HepG2 (cell line): ENCODE data around the gene RALB. TPM values are rescaled to one million over a fixed set of nuclear protein-coding genes. Genes with fewer than 3 reads are reported as not detected.

Source experiments
- FOXK2 ChIP-seq: fragments of 450-650 bp; IDR thresholded peaks from 2 replicates; pipeline ENCODE4 v1.6.1; 2016
- FOXM1 ChIP-seq: sonication (generic); formaldehyde crosslinking; IDR thresholded peaks from 2 replicates; pipeline ENCODE4 v1.5.0; 2020; ENCODE audit warnings: missing genetic modification reagents
- HOXA7 ChIP-seq: sonication (generic); formaldehyde crosslinking; IDR thresholded peaks from 2 replicates; pipeline ENCODE4 v1.8.1; 2022; ENCODE audit warnings: mild to moderate bottlenecking, missing genetic modification reagents, moderate library complexity
- MBD4 ChIP-seq: IDR thresholded peaks from 2 replicates; pipeline ENCODE4 v1.6.1; 2012; ENCODE audit warnings: low read length, inconsistent platforms, borderline replicate concordance
- NFE2 ChIP-seq: sonication (generic); formaldehyde crosslinking; IDR thresholded peaks from 2 replicates; pipeline ENCODE4 v1.4.0; 2020; ENCODE audit warnings: missing genetic modification reagents
- PPARG ChIP-seq: conservative IDR thresholded peaks from 2 replicates; pipeline ENCODE4 v1.6.1; 2016; ENCODE audit warnings: missing biosample characterization, missing genetic modification reagents
- RAD51 ChIP-seq: fragments of 450-650 bp; IDR thresholded peaks from 2 replicates; pipeline ENCODE4 v1.6.1; 2016; ENCODE audit warnings: borderline replicate concordance
- RFX1 ChIP-seq: fragments of 450-650 bp; IDR thresholded peaks from 2 replicates; pipeline ENCODE4 v1.6.1; 2017
- SIX1 ChIP-seq: sonication (generic); formaldehyde crosslinking; IDR thresholded peaks from 2 replicates; pipeline ENCODE4 v1.4.0; 2020; ENCODE audit warnings: missing genetic modification reagents, borderline replicate concordance
- SRSF1 ChIP-seq: fragments of 200-400 bp; formaldehyde crosslinking; optimal IDR thresholded peaks from 2 replicates; pipeline ENCODE3; 2017; ENCODE audit warnings: mild to moderate bottlenecking, low read depth, low read length, moderate library complexity
- ZBTB42 ChIP-seq: sonication (generic); formaldehyde crosslinking; IDR thresholded peaks from 2 replicates; pipeline ENCODE4 v1.5.0; 2020; ENCODE audit warnings: mild to moderate bottlenecking, missing genetic modification reagents
- ZFP82 ChIP-seq: sonication (generic); formaldehyde crosslinking; IDR thresholded peaks from 2 replicates; pipeline ENCODE4 v1.5.1; 2020; ENCODE audit warnings: mild to moderate bottlenecking, missing genetic modification reagents, borderline replicate concordance
- ZFP90 ChIP-seq: sonication (generic); formaldehyde crosslinking; IDR thresholded peaks from 2 replicates; pipeline ENCODE4 v1.8.0; 2022; ENCODE audit warnings: missing genetic modification reagents, mild to moderate bottlenecking, inconsistent platforms, borderline replicate concordance
- ZNF136 ChIP-seq: sonication (generic); formaldehyde crosslinking; IDR thresholded peaks from 2 replicates; pipeline ENCODE4 v1.8.1; 2022; ENCODE audit warnings: low read depth, mild to moderate bottlenecking, moderate library complexity, missing genetic modification reagents
- ZNF230 ChIP-seq: sonication (generic); formaldehyde crosslinking; IDR thresholded peaks from 2 replicates; pipeline ENCODE4 v1.4.0; 2020; ENCODE audit warnings: mild to moderate bottlenecking, missing genetic modification reagents
- ZNF431 ChIP-seq: sonication (generic); formaldehyde crosslinking; IDR thresholded peaks from 2 replicates; pipeline ENCODE4 v1.9.0; 2022; ENCODE audit warnings: missing genetic modification reagents, low read depth, mild to moderate bottlenecking, borderline replicate concordance
- ZNF614 ChIP-seq: IDR thresholded peaks from 2 replicates; pipeline ENCODE4 v1.6.1; 2018; ENCODE audit warnings: missing biosample characterization, missing genetic modification reagents, inconsistent platforms, borderline replicate concordance
- ZNF792 ChIP-seq: IDR thresholded peaks from 2 replicates; pipeline ENCODE4 v1.6.1; 2016
- polyA plus RNA-seq, 8 experiments: library from polyadenylated mRNA; depleted of rRNA in 3 of 8; stranded (reverse) in 7 of 8; unstranded in 1 of 8; fragments of >200 nt; fragmentation: Illumina TruSeq in 4 of 8; extraction: Trizol in 4 of 8; gene quantifications; 2 replicates each; pipeline versions ENCODE4 v1.2.1 to v1.2.3, GENCODE V29; 2011 to 2016; ENCODE audit warnings: low read depth in 4 of 8, missing spikeins in 1 of 8, mixed read lengths in 1 of 8; ENCODE audit not compliant: insufficient read depth in 1 of 8
- total RNA-seq, 5 experiments: library from RNA; depleted of rRNA; stranded (reverse); fragments of >200 nt; fragmentation: Illumina TruSeq; extraction: Trizol; gene quantifications; 2 replicates each; pipeline ENCODE4 v1.2.3, GENCODE V29; 2016; ENCODE audit warnings: low read depth in 1 of 5
- TF ChIP-seq, protein P1 (sequence below): IDR thresholded peaks from 2 replicates; pipeline ENCODE4 v1.6.1; 2016; ENCODE audit warnings: mild to moderate bottlenecking, missing biosample characterization, missing genetic modification reagents
- TF ChIP-seq, protein P2 (sequence below): sonication (generic); formaldehyde crosslinking; IDR thresholded peaks from 2 replicates; pipeline ENCODE4 v1.5.1; 2020; ENCODE audit warnings: missing genetic modification reagents, mild to moderate bottlenecking, borderline replicate concordance
- TF ChIP-seq, protein P3 (sequence below): sonication (generic); formaldehyde crosslinking; IDR thresholded peaks from 2 replicates; pipeline ENCODE4 v1.5.0; 2020; ENCODE audit warnings: mild to moderate bottlenecking, missing genetic modification reagents, borderline replicate concordance
- TF ChIP-seq, protein P4 (sequence below): sonication (generic); formaldehyde crosslinking; IDR thresholded peaks from 2 replicates; pipeline ENCODE4 v1.8.0; 2022; ENCODE audit warnings: mild to moderate bottlenecking, missing genetic modification reagents, moderate library complexity

Gene RALB
- total and polyA plus RNA-seq, 2 of the 13 experiments (the other 11 are each of a cell fraction or from before 2014, with no cell fraction given): 37.8 to 43.2 TPM

DNA sequence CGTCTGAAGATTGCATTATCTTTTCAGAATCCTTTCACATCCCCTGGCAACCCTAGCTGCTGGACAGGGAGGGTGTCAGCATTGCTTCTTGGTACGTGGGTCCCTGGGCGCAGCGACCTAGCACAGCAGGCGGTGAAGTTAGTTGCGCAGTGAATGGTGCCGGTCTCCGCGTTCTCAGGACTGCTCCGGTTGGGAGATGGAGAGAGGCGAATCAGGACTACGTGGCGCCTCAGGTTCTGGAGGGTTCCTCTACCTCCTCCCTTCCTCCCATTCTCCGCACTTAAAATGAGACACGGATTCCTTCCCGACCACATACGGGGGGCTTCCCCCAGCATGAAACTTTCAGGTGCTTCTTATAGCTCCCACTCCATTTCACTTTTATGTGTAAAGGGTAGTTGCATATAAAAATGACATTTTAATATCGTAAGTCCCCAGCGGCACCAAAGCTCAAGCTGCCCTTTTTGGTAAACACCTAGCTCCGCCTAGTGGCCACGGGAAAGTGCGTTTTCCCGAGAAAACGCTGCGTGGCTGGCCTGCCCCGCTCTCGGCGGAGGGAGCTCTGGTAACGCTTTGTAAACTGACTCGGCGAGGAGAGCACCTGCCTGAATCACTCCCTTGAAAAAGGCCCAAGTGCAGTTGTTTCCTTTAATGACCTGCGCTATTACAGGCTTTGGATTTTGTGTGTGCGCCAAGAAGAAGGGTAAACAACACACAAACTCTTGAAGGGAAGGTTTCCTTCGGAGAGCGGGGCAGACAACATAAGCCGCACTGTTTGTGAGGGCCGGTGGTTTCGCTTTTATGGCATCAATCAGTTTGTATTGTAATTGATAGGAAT is 60.4 kb downstream of the RALB start (continued):
- TF ChIP-seq FOXM1 (CRISPR knock-in tag) (no peak), SIX1 (CRISPR knock-in tag) (no peak), ZNF431 (CRISPR knock-in tag) (no peak), ZFP82 (CRISPR knock-in tag) (no peak), PPARG (CRISPR knock-in tag) (0 out of 2 replicates have a peak, but pooled peaks have one; percentile 31), HOXA7 (CRISPR knock-in tag) (no peak), SRSF1 (no peak), ZBTB42 (CRISPR knock-in tag) (no peak), ZNF230 (CRISPR knock-in tag) (peak; percentile 87), ZNF136 (CRISPR knock-in tag) (0 out of 2 replicates have a peak, but pooled peaks have one; percentile 63), ZNF614 (CRISPR knock-in tag) (no peak), MBD4 (no peak), ZFP90 (CRISPR knock-in tag) (no peak), RFX1 (no peak), NFE2 (CRISPR knock-in tag) (no peak), ZNF792 (0 out of 2 replicates have a peak, but pooled peaks have one; percentile 28), RAD51 (no peak), FOXK2 (no peak)
- TF ChIP-seq, protein P1, sequence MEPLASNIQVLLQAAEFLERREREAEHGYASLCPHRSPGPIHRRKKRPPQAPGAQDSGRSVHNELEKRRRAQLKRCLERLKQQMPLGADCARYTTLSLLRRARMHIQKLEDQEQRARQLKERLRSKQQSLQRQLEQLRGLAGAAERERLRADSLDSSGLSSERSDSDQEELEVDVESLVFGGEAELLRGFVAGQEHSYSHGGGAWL (CRISPR knock-in tag): no peak
- TF ChIP-seq, protein P2, sequence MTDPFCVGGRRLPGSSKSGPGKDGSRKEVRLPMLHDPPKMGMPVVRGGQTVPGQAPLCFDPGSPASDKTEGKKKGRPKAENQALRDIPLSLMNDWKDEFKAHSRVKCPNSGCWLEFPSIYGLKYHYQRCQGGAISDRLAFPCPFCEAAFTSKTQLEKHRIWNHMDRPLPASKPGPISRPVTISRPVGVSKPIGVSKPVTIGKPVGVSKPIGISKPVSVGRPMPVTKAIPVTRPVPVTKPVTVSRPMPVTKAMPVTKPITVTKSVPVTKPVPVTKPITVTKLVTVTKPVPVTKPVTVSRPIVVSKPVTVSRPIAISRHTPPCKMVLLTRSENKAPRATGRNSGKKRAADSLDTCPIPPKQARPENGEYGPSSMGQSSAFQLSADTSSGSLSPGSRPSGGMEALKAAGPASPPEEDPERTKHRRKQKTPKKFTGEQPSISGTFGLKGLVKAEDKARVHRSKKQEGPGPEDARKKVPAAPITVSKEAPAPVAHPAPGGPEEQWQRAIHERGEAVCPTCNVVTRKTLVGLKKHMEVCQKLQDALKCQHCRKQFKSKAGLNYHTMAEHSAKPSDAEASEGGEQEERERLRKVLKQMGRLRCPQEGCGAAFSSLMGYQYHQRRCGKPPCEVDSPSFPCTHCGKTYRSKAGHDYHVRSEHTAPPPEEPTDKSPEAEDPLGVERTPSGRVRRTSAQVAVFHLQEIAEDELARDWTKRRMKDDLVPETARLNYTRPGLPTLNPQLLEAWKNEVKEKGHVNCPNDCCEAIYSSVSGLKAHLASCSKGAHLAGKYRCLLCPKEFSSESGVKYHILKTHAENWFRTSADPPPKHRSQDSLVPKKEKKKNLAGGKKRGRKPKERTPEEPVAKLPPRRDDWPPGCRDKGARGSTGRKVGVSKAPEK (CRISPR knock-in tag): no peak
- TF ChIP-seq, protein P3, sequence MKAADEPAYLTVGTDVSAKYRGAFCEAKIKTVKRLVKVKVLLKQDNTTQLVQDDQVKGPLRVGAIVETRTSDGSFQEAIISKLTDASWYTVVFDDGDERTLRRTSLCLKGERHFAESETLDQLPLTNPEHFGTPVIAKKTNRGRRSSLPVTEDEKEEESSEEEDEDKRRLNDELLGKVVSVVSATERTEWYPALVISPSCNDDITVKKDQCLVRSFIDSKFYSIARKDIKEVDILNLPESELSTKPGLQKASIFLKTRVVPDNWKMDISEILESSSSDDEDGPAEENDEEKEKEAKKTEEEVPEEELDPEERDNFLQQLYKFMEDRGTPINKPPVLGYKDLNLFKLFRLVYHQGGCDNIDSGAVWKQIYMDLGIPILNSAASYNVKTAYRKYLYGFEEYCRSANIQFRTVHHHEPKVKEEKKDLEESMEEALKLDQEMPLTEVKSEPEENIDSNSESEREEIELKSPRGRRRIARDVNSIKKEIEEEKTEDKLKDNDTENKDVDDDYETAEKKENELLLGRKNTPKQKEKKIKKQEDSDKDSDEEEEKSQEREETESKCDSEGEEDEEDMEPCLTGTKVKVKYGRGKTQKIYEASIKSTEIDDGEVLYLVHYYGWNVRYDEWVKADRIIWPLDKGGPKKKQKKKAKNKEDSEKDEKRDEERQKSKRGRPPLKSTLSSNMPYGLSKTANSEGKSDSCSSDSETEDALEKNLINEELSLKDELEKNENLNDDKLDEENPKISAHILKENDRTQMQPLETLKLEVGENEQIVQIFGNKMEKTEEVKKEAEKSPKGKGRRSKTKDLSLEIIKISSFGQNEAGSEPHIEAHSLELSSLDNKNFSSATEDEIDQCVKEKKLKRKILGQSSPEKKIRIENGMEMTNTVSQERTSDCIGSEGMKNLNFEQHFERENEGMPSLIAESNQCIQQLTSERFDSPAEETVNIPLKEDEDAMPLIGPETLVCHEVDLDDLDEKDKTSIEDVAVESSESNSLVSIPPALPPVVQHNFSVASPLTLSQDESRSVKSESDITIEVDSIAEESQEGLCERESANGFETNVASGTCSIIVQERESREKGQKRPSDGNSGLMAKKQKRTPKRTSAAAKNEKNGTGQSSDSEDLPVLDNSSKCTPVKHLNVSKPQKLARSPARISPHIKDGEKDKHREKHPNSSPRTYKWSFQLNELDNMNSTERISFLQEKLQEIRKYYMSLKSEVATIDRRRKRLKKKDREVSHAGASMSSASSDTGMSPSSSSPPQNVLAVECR (CRISPR knock-in tag): peak; percentile 61; the same call in 1 of the 2 replicates
- TF ChIP-seq, protein P4, sequence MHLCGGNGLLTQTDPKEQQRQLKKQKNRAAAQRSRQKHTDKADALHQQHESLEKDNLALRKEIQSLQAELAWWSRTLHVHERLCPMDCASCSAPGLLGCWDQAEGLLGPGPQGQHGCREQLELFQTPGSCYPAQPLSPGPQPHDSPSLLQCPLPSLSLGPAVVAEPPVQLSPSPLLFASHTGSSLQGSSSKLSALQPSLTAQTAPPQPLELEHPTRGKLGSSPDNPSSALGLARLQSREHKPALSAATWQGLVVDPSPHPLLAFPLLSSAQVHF (CRISPR knock-in tag): no peak
